ENCODE data around the gene TRDMT1.

DNA sequence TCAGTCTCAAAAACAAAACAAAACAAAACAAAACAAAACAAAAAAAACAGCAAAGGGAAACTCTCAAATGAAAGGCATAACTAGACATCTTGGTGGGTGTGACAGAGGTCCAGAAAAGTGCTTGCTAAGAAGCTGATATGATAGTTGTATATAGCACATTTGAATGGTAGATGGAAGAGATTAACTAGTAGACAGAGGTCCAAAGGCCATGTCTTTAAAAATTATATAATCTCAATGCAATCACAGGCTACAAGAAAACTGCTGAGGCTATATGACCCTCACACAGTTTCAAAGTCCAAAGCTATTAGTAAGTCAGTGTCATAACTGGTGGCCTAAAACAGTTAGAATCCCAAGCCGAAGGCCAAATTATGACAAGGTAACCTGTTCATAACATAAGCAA, 56.2 kb downstream of the TRDMT1 start:
- TF ChIP-seq, protein P1, sequence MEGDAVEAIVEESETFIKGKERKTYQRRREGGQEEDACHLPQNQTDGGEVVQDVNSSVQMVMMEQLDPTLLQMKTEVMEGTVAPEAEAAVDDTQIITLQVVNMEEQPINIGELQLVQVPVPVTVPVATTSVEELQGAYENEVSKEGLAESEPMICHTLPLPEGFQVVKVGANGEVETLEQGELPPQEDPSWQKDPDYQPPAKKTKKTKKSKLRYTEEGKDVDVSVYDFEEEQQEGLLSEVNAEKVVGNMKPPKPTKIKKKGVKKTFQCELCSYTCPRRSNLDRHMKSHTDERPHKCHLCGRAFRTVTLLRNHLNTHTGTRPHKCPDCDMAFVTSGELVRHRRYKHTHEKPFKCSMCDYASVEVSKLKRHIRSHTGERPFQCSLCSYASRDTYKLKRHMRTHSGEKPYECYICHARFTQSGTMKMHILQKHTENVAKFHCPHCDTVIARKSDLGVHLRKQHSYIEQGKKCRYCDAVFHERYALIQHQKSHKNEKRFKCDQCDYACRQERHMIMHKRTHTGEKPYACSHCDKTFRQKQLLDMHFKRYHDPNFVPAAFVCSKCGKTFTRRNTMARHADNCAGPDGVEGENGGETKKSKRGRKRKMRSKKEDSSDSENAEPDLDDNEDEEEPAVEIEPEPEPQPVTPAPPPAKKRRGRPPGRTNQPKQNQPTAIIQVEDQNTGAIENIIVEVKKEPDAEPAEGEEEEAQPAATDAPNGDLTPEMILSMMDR (IDR thresholded peaks at IDR 0.05): no peak
- no peak for TF ChIP-seq POLR2A (IDR thresholded peaks at IDR 0.05)
